Stimulated activated CD8-positive, alpha-beta memory T cell treated with anti-CD3 and anti-CD28 coated beads, Interleukin-4, amount 100 ng/mL, for 4 hours (primary cell): ENCODE data around the gene ESM1.
"Not testable (repeated sequence)": the region's sequence is repeated elsewhere in the genome, so short reads cannot be mapped to it uniquely, and the experiment has no call there.

Experiments used
- DNase-seq, 2 donors: peaks; one replicate each; pipeline ENCODE4 v3.0.0-alpha.2; 2020; ENCODE audit warnings: low read depth in 2 of 2, low spot score in 1 of 2

Gene ESM1, protein sequence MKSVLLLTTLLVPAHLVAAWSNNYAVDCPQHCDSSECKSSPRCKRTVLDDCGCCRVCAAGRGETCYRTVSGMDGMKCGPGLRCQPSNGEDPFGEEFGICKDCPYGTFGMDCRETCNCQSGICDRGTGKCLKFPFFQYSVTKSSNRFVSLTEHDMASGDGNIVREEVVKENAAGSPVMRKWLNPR

DNA sequence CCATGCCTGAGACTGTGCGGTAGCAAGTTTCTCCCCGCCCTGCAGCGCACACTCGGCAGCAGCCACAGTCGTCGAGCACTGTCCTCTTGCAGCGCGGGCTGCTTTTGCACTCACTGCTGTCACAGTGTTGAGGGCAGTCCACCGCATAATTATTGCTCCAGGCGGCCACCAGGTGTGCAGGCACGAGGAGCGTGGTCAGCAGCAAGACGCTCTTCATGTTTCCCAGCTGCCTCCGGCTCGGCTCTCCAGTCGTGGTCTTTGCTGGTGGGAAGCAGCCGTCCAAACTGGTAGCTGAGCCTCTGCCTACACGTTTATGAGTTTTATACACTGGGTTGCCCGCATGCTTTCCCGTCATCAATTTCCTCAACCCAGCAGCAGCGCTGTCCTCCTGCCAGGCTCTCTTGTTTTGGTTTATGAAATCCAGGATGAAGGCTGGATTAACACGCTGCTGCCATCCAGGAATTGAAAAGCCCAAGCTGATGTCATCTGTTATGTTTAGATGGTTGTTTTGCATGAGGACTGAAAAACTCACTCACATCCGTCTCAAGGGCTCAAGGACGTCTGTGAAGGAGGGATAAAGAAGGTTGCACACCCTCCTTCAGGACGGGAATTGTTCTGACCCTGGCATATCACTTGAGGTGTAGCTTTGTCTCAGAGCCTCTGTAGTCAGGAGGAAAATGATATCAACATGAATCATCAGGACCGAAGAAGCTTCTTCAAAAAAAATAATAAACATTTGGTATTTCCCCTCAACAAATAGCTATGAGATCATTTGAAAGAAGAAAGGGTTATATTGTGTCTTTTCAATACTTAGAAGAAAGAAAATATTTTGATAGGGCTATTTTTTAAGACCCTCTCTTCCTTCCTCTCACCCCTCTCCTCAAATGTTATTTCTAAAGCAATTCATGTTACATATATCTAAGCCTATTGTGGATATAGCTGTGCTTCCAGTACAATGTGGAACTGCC is at the start of gene ESM1:
ESM1 (minus strand) TSS at position 293 of the 968 bp plus-strand sequence; CDS start at position 217, 76 bp downstream.
- DNase-seq = no peak

DNA sequence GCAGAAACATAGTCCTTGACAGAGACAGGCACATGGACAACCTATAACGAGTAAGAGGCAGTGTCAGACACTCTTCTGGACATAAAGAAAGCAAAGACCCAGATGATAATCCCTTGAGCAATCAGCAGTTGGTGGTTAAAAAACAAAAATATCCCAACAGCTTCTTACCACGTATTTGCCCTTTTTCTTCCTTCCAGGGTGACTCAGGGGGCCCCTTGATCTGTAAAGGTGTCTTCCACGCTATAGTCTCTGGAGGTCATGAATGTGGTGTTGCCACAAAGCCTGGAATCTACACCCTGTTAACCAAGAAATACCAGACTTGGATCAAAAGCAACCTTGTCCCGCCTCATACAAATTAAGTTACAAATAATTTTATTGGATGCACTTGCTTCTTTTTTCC is 48.2 kb upstream of the ESM1 start:
- no peak for DNase-seq

DNA sequence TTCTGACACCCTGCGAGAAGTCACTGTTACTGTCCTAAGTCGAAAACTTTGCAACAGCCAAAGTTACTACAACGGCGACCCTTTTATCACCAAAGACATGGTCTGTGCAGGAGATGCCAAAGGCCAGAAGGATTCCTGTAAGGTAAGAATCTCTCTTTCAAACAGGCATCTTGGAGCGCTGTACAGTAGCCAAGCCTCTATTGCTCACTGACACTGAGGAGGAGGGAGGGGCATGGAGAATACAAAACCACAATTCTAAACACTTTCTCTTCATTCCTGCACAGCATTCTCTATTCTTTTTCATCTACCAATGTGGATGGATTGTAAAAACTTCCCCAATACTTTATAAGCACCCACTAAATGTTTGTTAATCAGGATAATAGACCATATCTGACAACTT is 46.1 kb upstream of the ESM1 start:
- no peak for DNase-seq

DNA sequence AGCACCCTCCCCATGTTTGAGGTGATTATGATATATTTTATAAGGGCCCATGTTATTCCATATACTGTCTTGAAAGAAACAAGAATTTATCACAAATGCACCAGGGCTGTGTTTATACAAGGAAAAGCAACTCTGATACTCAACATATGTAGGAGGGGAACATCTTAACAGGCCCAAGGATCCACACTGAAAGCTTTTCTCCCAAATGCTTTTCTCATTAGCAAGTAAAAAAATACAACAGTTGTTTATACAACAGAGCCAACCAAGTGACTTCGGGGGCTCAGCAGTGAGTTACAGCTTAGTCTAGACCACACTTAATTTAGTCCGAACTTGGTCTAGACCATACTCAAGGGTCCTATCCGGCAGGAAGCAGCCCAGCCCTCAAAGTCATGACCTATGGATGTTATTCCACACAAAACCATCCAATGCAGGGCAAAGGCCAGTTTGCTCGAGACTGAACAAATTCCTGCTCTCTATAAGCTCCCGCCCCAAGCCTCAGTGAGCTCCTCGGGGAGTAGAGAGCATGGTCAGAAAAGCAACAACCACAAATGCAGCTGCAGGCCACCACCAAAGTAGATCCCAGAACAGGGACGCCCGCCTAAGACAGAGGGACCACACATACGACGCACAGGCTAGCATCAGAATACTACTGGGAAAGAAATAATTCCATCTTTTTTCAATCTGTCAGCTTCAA is 45.4 kb upstream of the ESM1 start:
- DNase-seq = no peak

DNA sequence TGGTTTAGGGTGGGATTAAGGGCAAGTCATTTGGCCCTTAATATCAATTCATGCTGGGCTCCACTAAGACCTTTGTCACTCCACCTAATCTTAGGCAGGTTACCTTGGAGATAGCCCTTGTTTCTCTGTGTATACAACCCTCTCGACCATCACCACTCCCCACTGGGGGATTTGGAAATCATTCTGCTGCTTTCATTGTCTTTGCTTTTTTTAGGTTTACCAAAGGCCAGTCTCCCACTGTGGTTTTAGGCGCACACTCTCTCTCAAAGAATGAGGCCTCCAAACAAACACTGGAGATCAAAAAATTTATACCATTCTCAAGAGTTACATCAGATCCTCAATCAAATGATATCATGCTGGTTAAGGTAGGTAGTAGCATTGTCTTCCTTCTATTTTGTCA is 44.8 kb upstream of the ESM1 start:
- no peak for DNase-seq

DNA sequence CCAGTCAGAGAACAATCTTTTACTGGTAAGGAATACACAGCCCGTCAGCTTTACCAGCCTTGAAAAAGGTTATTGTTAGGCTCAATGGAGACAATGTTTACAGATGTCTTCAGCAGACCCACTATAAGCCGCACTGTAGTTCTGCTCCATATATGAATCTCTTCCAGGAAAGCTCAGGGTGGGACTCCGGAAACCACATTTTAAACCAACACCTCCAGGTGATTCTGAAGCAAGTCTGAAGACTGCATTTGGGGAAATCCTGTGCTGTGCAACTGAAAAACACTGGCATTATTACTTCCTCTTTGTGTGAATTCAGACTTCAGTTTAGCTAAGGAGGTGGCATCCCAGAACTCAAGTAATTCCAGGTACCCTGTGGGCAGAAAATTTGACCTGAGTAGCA is 42.2 kb upstream of the ESM1 start:
- no peak for DNase-seq

DNA sequence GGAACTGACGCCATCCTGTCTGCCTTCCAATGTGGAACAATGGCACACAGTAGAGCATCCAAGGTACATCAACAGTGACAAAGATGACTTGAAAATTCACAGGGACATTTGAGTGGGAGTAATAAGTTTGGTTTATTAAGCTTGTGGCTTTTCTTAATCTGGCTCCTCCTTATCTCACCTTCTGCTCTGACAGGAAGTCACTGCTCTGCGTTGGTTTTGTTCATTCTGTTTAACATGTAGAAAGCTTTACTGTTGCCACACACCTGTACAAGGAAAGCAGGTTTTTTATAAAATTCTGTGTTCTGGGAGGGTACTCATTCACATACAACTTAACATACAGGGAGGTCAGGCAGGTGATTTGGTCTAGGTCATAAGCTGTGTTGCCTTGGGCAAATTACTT is 37.1 kb upstream of the ESM1 start:
- no peak for DNase-seq

DNA sequence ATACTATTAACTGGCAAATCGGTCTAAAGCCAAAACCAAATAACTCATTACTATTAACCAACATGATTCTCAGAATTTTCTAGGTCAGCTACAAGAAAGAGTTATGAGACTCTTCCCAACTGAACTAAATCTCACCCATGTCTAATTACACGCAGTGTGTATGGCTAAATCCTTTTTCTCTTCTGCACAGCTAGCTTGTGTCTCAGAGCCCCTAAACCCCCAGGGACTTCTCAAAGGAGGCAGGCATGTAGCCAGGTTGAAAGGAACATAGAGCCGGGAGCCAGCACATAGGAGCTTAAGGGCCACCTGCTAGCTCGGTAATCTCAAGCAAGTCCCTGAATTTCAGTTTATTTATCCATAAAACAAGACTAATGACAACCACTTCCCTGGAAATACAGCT is 36.4 kb upstream of the ESM1 start:
- no peak for DNase-seq

DNA sequence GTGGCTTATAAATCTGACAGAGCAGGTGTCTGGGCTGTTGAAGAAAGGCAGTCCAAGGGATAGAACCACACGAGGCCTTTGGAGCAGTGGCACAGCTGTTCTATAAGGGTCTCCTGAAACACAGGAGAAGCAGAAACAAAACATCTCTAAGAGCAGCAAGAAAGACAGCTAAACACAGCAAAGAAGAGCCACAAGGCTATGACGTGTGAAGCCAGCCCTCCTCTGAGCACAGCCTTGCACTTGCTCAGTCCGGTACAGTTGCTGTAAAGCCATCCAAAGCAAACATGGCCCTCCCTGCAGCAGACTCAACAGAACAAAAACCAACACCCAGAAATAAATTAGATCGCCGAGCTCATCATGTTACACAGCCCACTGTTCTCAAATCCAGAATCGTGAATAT is 36.0 kb upstream of the ESM1 start:
- no peak for DNase-seq

DNA sequence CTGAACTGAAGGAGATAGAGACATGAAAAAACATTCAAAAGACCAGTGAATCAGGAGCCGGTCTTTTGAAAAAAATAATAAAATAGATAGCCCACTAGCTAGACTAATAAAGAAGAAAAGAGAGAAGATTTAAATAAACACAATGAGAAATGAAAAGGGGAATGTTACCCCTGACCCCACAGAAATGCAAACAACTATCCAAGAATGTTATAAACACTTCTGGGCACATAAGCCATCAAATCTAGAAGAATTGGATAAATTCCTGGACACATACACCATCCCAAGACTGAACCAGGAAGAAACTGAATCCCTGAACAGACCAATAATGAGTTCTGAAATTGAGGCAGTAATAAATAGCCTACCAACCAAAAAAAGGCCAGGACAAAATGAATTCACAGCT is 24.8 kb upstream of the ESM1 start:
- DNase-seq = not testable (repeated sequence)

DNA sequence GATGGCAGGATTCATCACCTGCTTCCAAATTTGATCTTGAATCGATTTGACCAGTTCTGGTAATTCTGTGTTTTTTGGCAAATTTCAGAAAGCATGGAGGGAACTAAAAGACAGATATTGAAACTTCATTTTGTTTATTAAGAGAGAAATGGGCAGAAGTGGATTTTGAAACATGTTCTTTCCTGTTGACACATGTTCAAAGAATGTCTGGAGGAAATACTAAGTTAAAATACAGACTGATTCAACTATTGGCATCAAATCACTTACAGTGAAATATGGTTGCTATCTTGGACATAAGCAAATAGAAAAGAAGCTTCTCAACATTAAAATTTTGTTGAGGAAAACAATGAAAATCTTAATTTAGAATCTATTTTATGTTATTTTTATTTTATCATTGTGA is 19.3 kb upstream of the ESM1 start:
- no peak for DNase-seq

DNA sequence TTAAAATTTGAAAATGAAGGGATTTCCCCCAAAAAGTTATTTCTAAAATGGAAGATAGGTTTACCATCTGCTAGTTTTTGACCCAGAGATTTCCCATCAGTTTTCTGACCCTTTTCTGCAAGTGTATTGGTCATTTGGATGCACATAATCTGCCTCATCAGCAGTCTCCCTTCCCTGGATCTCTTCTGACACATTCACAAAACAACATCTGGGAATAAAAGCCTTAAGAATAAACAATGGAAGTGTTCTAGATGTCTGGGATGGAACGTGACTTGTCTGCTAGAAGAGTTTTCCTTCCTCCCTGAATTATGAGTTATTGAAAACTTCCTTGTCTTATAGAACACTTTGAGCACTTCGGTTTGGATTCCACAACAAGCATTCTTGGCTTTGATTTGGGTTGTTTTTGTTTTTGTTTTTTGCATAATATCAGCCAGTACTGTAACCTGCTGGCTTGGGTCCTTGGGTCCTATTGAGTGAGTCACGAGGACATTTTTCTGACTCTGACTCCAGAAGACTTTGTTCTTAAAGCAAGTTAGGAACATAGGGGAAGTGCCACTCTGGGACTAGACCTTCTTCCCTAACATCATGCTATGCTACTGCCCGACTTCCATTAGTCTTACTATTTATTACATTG is 18.2 kb upstream of the ESM1 start:
- no peak for DNase-seq

DNA sequence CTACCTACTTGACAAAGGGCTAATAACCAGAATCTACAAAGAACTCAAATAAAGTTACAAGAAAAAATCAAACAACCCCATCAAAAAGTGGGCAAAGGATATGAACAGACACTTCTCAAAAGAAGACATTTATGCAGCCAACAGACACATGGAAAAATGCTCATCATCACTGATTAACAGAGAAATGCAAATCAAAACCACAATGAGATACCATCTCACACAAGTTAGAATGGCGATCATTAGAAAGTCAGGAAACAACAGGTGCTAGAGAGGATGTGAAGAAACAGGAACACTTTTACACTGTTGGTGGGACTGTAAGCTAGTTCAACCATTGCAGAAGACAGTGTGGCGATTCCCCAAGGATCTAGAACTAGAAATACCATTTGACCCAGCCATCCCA is 16.8 kb upstream of the ESM1 start:
- not testable (repeated sequence) for DNase-seq

DNA sequence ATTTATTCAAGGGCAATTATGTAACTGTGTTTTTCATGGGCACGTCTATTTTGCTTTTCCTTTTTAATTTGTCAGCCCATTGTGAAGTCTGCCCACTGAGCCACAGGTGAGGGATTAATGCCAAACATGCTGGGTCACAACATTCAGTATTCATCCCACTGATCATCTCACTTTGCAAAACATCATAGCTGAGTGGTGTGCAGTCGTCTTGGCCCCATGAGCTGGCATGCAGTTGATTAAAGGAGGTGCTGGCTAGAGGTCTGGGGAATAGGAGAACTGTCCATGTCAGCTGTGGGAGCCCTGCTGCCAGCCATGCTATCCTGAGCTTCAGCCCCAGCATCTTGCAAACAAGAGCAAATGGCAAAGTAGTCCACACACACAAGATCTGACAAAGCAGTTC is 11.7 kb upstream of the ESM1 start:
- DNase-seq = no peak

DNA sequence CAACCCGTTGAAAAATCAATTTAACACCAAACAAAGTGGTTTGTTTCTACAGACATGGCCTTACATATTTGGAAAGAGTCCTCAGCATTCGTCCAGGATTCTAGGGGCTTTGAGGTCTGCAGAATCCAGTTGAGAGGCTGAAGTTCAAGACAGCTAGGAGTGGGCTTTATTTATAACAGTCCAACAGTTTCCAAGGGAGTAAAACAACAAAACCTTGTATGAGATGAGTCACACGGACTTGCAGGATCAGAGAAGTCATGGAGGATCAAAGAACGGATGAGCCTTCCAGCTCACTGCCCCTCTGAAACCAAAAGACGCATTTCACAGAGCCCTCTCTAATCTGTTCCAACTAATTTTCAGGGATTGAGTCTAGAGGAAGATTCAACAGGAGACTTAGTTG is 11.1 kb upstream of the ESM1 start:
- no peak for DNase-seq

DNA sequence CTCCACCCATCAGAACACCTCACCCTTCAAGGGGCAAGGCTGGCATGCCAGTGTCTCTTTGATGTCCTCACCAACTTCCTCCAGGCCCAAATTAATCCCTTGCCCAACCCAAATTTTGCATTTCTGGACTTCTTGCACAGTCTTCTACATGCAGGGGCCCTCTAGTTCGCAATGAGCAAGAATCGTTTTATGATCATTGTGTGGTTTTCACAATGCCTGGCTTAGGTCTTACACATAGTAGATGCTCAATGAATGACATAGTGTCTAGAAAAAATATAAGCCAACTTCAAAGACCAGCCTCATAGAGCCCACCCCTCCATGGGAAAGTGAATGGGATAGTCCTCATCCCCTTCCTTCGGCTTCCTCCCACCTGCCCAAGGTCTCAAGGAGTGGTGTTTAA is 9.8 kb upstream of the ESM1 start:
- no peak for DNase-seq

DNA sequence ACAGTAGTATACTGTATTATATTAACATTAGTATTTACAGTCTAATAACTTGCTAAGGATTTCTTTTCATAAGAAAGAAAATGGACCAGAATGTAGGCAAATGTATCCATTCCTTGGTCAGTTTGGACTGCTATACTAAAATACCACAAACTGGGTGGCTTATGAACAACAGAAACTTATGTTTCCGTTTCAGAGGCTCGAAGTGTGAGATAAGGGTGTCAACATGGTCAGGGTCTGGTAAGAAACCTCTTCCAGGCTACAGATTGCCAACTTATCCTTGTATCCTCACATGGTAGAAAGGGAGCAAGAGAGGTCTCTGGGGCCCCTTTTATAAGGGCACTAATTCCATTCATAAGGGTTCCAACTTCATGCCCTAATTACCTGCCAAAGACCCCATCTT is 9.2 kb upstream of the ESM1 start:
- no peak for DNase-seq

DNA sequence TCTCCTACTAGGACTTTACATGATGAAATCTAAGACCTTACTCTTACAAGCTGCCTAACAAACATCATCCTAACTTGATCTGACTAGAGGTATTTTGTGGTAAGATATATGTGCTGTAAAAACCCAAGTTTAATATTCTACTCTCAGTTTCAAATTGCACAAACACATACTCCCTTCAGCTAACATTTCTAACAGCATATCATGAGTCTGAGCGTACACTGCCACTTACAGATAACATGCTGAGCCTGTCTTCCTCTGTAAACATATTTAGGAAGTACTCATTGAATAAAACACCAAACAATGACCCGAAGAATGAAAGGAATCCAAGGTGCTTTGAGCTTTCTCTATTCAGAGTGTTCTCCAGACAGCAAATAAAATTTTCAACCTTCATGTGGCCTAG is 7.9 kb upstream of the ESM1 start:
- no peak for DNase-seq

DNA sequence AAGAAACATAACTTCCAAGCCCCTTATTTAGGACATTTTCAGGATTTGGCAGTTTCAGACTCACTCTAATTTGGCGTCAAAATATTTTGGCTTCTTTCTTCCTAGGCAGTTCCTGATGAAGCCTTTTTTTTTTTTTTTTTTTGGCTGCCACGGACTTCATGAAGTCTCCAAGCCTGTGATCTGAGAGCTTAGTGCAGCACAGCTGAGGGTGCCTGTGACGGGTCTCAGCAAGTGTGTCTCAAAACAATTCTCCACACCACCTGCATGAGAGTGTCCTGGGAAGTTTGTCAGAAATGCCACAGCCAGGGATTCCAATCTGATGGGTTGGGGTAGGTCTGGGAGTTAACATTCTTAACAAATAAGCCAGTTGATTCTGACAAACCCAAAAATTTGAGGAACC is 6.0 kb upstream of the ESM1 start:
- DNase-seq = no peak

DNA sequence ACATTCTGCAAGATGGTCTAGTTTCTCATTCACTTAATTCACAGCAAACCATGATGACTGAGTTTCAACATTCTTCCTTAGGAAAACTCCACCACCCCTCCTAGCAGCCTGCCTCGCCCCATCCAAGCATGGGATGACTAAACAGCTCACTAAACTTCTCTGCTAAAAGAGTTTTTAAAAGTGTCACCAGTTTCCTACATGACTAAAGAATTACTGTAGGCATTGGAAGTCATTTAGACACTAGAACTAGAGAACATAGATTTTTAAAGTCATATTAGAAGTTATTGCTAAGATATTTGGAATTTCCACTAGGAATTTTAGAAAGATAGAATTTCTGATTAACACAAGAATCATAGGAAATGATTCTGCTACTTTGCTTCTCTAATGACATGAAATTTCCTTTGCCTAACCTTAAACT is 5.5 kb upstream of the ESM1 start:
- DNase-seq = no peak

DNA sequence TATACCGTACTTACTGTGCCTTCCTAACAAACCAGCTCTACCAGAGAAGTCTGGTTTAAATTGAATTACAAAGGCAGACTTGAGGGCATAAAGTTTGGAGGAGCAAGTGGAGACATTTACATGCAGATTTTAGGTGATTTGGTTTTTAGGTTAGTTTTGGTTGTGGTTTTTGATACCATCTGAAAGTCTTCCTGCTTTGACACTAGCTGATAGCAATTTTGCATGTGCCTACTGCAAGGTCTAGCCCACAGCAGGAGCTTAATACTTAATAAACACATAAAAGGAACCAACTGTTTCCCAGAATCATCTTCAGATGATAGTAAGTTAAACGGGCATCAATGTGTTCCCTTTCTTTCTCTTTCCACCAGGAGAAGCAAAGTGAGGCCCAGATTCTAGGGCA is 3.4 kb upstream of the ESM1 start:
- DNase-seq = no peak

DNA sequence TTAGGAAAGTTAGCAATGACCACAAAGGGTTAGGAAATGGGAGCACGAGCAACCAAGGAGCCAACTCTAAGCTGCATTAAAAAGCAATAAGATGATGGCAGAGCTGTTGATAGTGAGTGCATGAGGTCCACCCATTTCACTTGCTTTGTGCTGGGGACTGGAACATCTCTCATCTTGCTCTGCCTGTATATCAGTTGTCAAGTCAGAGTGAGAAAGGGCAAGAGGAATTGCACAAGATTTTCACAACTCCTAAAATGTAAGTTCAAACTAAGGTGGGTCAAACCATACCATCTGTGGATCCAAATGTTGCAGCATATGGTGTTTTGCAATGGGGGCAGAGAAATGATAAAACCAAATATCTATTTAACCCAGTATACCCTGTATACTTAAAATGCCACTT is 2.8 kb upstream of the ESM1 start:
- no peak for DNase-seq
